NCI-H146 treated with DMSO at 0.1 percent for 48 hours (cell line): Measurements from ENCODE around the gene NF2.

Source experiments
- DNase-seq: peaks from one replicate; lab custom pipeline; 2025; ENCODE audit not compliant: unreplicated experiment; lab: John Stamatoyannopoulos, UW

The NF2 gene

GRCh38 chr22:29629903-29630516 lies 26.6 kb downstream of the NF2 start:
- no peak for DNase-seq

GRCh38 chr22:29630987-29631386 lies 27.6 kb downstream of the NF2 start:
- DNase-seq = no peak

GRCh38 chr22:29631725-29632124 lies 28.3 kb downstream of the NF2 start:
- DNase-seq = no peak

GRCh38 chr22:29632672-29633071 lies 29.2 kb downstream of the NF2 start:
- no peak for DNase-seq

GRCh38 chr22:29633514-29634312 lies 30.3 kb downstream of the NF2 start:
- DNase-seq = no peak

GRCh38 chr22:29634847-29635246 lies 31.4 kb downstream of the NF2 start:
- DNase-seq = no peak

GRCh38 chr22:29635734-29636357 lies 32.4 kb downstream of the NF2 start:
- DNase-seq = no peak

- no peak for DNase-seq
Measured at GRCh38 chr22:29636751-29637150, 33.3 kb downstream of the NF2 start.

- no peak for DNase-seq
Measured at GRCh38 chr22:29637181-29637580, 33.7 kb downstream of the NF2 start.

GRCh38 chr22:29638678-29639077 lies 35.2 kb downstream of the NF2 start:
- no peak for DNase-seq

GRCh38 chr22:29639096-29639495 lies 35.7 kb downstream of the NF2 start:
- DNase-seq = no peak

- DNase-seq = no peak
Measured at GRCh38 chr22:29641042-29641699, 37.7 kb downstream of the NF2 start.

- DNase-seq = no peak
Measured at GRCh38 chr22:29641700-29642330, 38.4 kb downstream of the NF2 start.

GRCh38 chr22:29642694-29643093 lies 39.3 kb downstream of the NF2 start:
- DNase-seq = no peak

GRCh38 chr22:29647954-29648737 lies 44.7 kb downstream of the NF2 start:
- DNase-seq = no peak

- no peak for DNase-seq
Measured at GRCh38 chr22:29650370-29650769, 46.9 kb downstream of the NF2 start.

- no peak for DNase-seq
Measured at GRCh38 chr22:29651652-29652051, 48.2 kb downstream of the NF2 start.

- no peak for DNase-seq
Measured at GRCh38 chr22:29654420-29654819, 51.0 kb downstream of the NF2 start.

GRCh38 chr22:29654882-29655281 lies 51.4 kb downstream of the NF2 start:
- DNase-seq = no peak

GRCh38 chr22:29658176-29658575 lies 54.7 kb downstream of the NF2 start:
- no peak for DNase-seq
